Measurements from ENCODE around the gene OR2AT4. TPM values are rescaled to one million over a fixed set of nuclear protein-coding genes. Genes with fewer than 3 reads are reported as not detected.
A peak's percentile ranks its signal among the peaks of the same experiment; 100 is the strongest.

OR2AT4 gene
- total RNA-seq, 2 donors from 2014 or later: not detected

DNA sequence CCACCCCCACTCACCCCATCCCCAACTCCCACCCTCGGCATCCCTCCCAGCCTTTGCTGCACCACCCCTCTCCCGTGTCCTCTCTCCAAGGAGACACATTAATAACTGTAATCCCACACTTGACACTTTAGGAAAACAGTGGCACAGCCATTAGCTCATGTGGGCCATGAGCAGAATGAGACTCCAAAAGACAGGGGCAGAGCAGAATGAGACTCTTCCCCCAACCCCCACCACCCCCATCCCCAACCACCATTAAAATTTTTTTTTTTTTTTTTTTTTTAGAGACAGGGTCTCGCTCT, 48.0 kb upstream of the OR2AT4 start:
- H3K9me3 Mint-ChIP-seq: no peaks in the 10 kb centered on the region
- H3K9ac ChIP-seq (ENCODE audit: extremely low read depth, low read length, poor library complexity, severe bottlenecking): no peak overlapping the region
- TF ChIP-seq, protein P1, sequence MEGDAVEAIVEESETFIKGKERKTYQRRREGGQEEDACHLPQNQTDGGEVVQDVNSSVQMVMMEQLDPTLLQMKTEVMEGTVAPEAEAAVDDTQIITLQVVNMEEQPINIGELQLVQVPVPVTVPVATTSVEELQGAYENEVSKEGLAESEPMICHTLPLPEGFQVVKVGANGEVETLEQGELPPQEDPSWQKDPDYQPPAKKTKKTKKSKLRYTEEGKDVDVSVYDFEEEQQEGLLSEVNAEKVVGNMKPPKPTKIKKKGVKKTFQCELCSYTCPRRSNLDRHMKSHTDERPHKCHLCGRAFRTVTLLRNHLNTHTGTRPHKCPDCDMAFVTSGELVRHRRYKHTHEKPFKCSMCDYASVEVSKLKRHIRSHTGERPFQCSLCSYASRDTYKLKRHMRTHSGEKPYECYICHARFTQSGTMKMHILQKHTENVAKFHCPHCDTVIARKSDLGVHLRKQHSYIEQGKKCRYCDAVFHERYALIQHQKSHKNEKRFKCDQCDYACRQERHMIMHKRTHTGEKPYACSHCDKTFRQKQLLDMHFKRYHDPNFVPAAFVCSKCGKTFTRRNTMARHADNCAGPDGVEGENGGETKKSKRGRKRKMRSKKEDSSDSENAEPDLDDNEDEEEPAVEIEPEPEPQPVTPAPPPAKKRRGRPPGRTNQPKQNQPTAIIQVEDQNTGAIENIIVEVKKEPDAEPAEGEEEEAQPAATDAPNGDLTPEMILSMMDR (conservative IDR thresholded peaks at IDR 0.05): no peak
- DNase-seq: no peak
- H3K4me1 ChIP-seq (ENCODE audit: control insufficient read depth, insufficient read depth, low read length): no peaks in the 10 kb centered on the region
- H3K27me3 Mint-ChIP-seq (ENCODE audit: insufficient read depth): peaks cover 1% of the 10 kb centered on the region
- 49% methylated on average over 3 of the region's 3 CpGs; no CpG with 5 or more reads in 1 of the 2 experiments for WGBS, 2 experiments (ENCODE audit: insufficient coverage in 1 of 2, insufficient read length in 1 of 2)
- H3K27ac ChIP-seq (ENCODE audit: low read depth, low read length): no peak overlapping the region
- H3K27ac Mint-ChIP-seq: no peak overlapping the region
- no peaks in the 10 kb centered on the region for H3K9me3 ChIP-seq (ENCODE audit: control insufficient read depth, low read length)
- H3K36me3 ChIP-seq (ENCODE audit: control insufficient read depth, insufficient read depth, low read length): no peaks in the 10 kb centered on the region
- H3K36me3 Mint-ChIP-seq (ENCODE audit: low read depth): no peaks in the 10 kb centered on the region
- peaks cover 24% of the 10 kb centered on the region for H3K4me1 Mint-ChIP-seq
- no peak overlapping the region for H3K4me3 Mint-ChIP-seq
- no peak overlapping the region for H3K4me3 ChIP-seq (ENCODE audit: low read length)
- H3K27me3 ChIP-seq (ENCODE audit: control insufficient read depth, insufficient read depth, low read length, poor library complexity, severe bottlenecking): no peaks in the 10 kb centered on the region

DNA sequence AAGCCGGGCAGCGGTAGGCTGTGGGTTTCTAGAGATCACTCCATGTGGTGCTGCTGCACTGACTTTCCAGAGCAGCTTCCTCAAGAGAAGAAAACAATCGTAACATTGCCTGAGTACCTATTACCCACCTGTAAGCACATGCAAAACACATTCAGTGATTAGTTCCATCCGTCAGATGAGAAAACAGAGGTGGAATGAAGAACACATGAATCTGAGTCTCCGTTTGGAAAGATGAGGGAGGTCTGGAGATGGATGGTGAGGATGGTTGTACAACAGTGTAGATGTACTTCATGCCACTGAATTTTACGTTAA, 46.7 kb upstream of the OR2AT4 start:
- Histone ChIP-seq H3K9me3 (ENCODE audit: control insufficient read depth, low read length) (no peaks in the 10 kb centered on the region), H3K9ac (ENCODE audit: extremely low read depth, low read length, poor library complexity, severe bottlenecking) (no peak overlapping the region), H3K27me3 (ENCODE audit: control insufficient read depth, insufficient read depth, low read length, poor library complexity, severe bottlenecking) (no peaks in the 10 kb centered on the region), H3K4me3 (ENCODE audit: low read length) (no peak overlapping the region), H3K27ac (ENCODE audit: low read depth, low read length) (no peak overlapping the region), H3K36me3 (ENCODE audit: control insufficient read depth, insufficient read depth, low read length) (no peaks in the 10 kb centered on the region), H3K4me1 (ENCODE audit: control insufficient read depth, insufficient read depth, low read length) (no peaks in the 10 kb centered on the region)
- H3K27me3 Mint-ChIP-seq (ENCODE audit: insufficient read depth): peaks cover 7% of the 10 kb centered on the region
- DNase-seq: no peak
- 64 to 70% methylated on average over 4 to 6 of the region's 6 CpGs for WGBS, 2 experiments (ENCODE audit: insufficient coverage in 1 of 2, insufficient read length in 1 of 2)
- H3K9me3 Mint-ChIP-seq: no peaks in the 10 kb centered on the region
- H3K36me3 Mint-ChIP-seq (ENCODE audit: low read depth): no peaks in the 10 kb centered on the region
- H3K27ac Mint-ChIP-seq: no peak overlapping the region
- TF ChIP-seq, protein P1 (conservative IDR thresholded peaks at IDR 0.05): no peak
- no peak overlapping the region for H3K4me3 Mint-ChIP-seq
- H3K4me1 Mint-ChIP-seq: peaks cover 24% of the 10 kb centered on the region

GRCh38 chr11:75142714-75143419, 46.2 kb upstream of the OR2AT4 start:
- 72 to 76% methylated on average over 8 to 10 of the region's 10 CpGs for WGBS, 2 experiments (ENCODE audit: insufficient coverage in 1 of 2, insufficient read length in 1 of 2)

More at GRCh38 chr11:75142714-75143419, 46.2 kb upstream of the OR2AT4 start:
- Mint-ChIP-seq H3K9me3 (no peaks in the 10 kb centered on the region), H3K4me1 (peaks cover 24% of the 10 kb centered on the region), H3K27me3 (ENCODE audit: insufficient read depth) (peaks cover 12% of the 10 kb centered on the region), H3K4me3 (no peak overlapping the region), H3K36me3 (ENCODE audit: low read depth) (no peaks in the 10 kb centered on the region), H3K27ac (no peak overlapping the region)
- Histone ChIP-seq H3K9me3 (ENCODE audit: control insufficient read depth, low read length) (no peaks in the 10 kb centered on the region), H3K27me3 (ENCODE audit: control insufficient read depth, insufficient read depth, low read length, poor library complexity, severe bottlenecking) (no peaks in the 10 kb centered on the region), H3K4me3 (ENCODE audit: low read length) (no peak overlapping the region), H3K36me3 (ENCODE audit: control insufficient read depth, insufficient read depth, low read length) (no peaks in the 10 kb centered on the region), H3K4me1 (ENCODE audit: control insufficient read depth, insufficient read depth, low read length) (no peaks in the 10 kb centered on the region), H3K27ac (ENCODE audit: low read depth, low read length) (no peak overlapping the region), H3K9ac (ENCODE audit: extremely low read depth, low read length, poor library complexity, severe bottlenecking) (no peak overlapping the region)
- TF ChIP-seq, protein P1 (conservative IDR thresholded peaks at IDR 0.05): no peak
- peak; percentile 83 for DNase-seq

Data from endodermal cell (in vitro differentiated cells).